Peyer's patch (tissue), 4 donors: ENCODE measurements around the gene CXCL1. TPM values are rescaled to one million over a fixed set of nuclear protein-coding genes. Genes with fewer than 3 reads are reported as not detected.

ENCODE experiments used
- DNase-seq, 3 donors: peaks; one replicate each; pipeline ENCODE4 v3.0.0-alpha.2; 2017 to 2019
- H3K27ac ChIP-seq, 4 donors: fragments of 200-600 bp; sonication (generic); one replicate each; pipeline ENCODE4 v1.5.1; 2016 to 2019
- H3K27me3 ChIP-seq, 2 donors: fragments of 200-600 bp; sonication (generic); one replicate each; pipeline ENCODE4 v1.5.1; 2019
- H3K36me3 ChIP-seq, 3 donors: fragments of 200-600 bp; sonication (generic); one replicate each; pipeline ENCODE4 v1.5.1; 2016 to 2019
- H3K4me1 ChIP-seq, 4 donors: fragments of 200-600 bp; sonication (generic); one replicate each; pipeline ENCODE4 v1.5.1; 2016 to 2019
- H3K4me3 ChIP-seq, 4 donors: fragments of 200-600 bp; sonication (generic); 1 replicate in 3 of 4; 2 replicates in 1 of 4; pipeline ENCODE4 v1.5.1; 2016 to 2019; ENCODE audit warnings: mild to moderate bottlenecking in 1 of 4
- H3K9me3 ChIP-seq, 4 donors: fragments of 200-600 bp; sonication (generic); one replicate each; pipeline ENCODE4 v1.5.1; 2016 to 2019; ENCODE audit warnings: mild to moderate bottlenecking in 1 of 4
- CTCF ChIP-seq, 6 experiments: fragments of 450-650 bp in 4 of 6; fragments of 200-600 bp in 2 of 6; sonication (generic) in 1 of 6; IDR thresholded peaks; one replicate each; pipeline ENCODE4 v1.5.1; 2017 to 2019; ENCODE audit warnings: antibody characterized with exemption in 6 of 6, mild to moderate bottlenecking in 3 of 6, moderate library complexity in 1 of 6
- POLR2A ChIP-seq, 2 donors: fragments of 450-650 bp; IDR thresholded peaks; one replicate each; pipeline ENCODE4 v1.5.1; 2017; ENCODE audit warnings: antibody characterized with exemption in 2 of 2, mild to moderate bottlenecking in 2 of 2, moderate library complexity in 2 of 2
- total RNA-seq, 4 donors: library from RNA; depleted of rRNA; stranded (reverse); fragments of >200 nt; gene quantifications; one replicate each; pipeline ENCODE4 v1.1.0, GENCODE V29; 2016

Gene CXCL1
- total RNA-seq, 4 donors from 2014 or later = 4.1 to 69.3 (median 6.8) TPM

GRCh38 chr4:73866246-73866645, 2.9 kb upstream of the CXCL1 start:
- Histone ChIP-seq H3K9me3 (no peaks in the 10 kb centered on the region), H3K4me3 (no peak overlapping the region), H3K4me1 (peaks cover 0 to 8% (median 0%) of the 10 kb centered on the region in 4 donors), H3K27ac (no peak overlapping the region), H3K36me3 (no peaks in the 10 kb centered on the region), H3K27me3 (no peaks in the 10 kb centered on the region)
- no peak for DNase-seq
- TF ChIP-seq CTCF (IDR thresholded peaks at IDR 0.05) (no peak), POLR2A (IDR thresholded peaks at IDR 0.05) (no peak)

- Histone ChIP-seq H3K27me3 (no peaks in the 10 kb centered on the region), H3K36me3 (no peaks in the 10 kb centered on the region), H3K4me1 (peaks cover 0 to 8% (median 0%) of the 10 kb centered on the region in 4 donors), H3K9me3 (no peaks in the 10 kb centered on the region), H3K27ac (peak overlapping the region in 2 of 4 donors; percentile 68 to 81), H3K4me3 (no peak overlapping the region)
- TF ChIP-seq CTCF (IDR thresholded peaks at IDR 0.05) (peak in 3 of 6 experiments; percentile 63 to 72 (median 65)), POLR2A (IDR thresholded peaks at IDR 0.05) (no peak)
- peak in 2 of 3 donors; percentile 52 to 65 for DNase-seq
Measured at GRCh38 chr4:73867783-73868182, 1.4 kb upstream of the CXCL1 start.

GRCh38 chr4:73868206-73869129, 725 bp upstream of the CXCL1 start:
- no peaks in the 10 kb centered on the region for H3K9me3 ChIP-seq
- peaks cover 0 to 8% (median 0%) of the 10 kb centered on the region in 4 donors for H3K4me1 ChIP-seq
- H3K27me3 ChIP-seq = no peaks in the 10 kb centered on the region
- TF ChIP-seq POLR2A (IDR thresholded peaks at IDR 0.05) (no peak), CTCF (IDR thresholded peaks at IDR 0.05) (no peak)
- peak in 1 of 3 donors; percentile 48 for DNase-seq
- no peaks in the 10 kb centered on the region for H3K36me3 ChIP-seq
- peak overlapping the region; percentile 36 to 74 (median 57) for H3K4me3 ChIP-seq
- H3K27ac ChIP-seq = peak overlapping the region; percentile 64 to 81 (median 68)

GRCh38 chr4:73870260-73870659, 1.1 kb downstream of the CXCL1 start:
- DNase-seq = peak in 1 of 3 donors; percentile 50
- peak overlapping the region in 2 of 4 donors; percentile 68 to 81 for H3K27ac ChIP-seq
- no peaks in the 10 kb centered on the region for H3K36me3 ChIP-seq
- no peaks in the 10 kb centered on the region for H3K27me3 ChIP-seq
- no peak for TF ChIP-seq CTCF (IDR thresholded peaks at IDR 0.05)
- TF ChIP-seq POLR2A (IDR thresholded peaks at IDR 0.05) = no peak
- H3K4me3 ChIP-seq = peak overlapping the region in 2 of 4 donors; percentile 70 to 74
- H3K4me1 ChIP-seq = peaks cover 0 to 8% (median 0%) of the 10 kb centered on the region in 4 donors
- H3K9me3 ChIP-seq = no peaks in the 10 kb centered on the region

- peak overlapping the region in 1 of 4 donors; percentile 70 for H3K4me3 ChIP-seq
- H3K27me3 ChIP-seq = no peaks in the 10 kb centered on the region
- H3K4me1 ChIP-seq = peaks cover 0 to 8% (median 0%) of the 10 kb centered on the region in 4 donors
- no peak for TF ChIP-seq POLR2A (IDR thresholded peaks at IDR 0.05)
- TF ChIP-seq CTCF (IDR thresholded peaks at IDR 0.05) = no peak
- H3K9me3 ChIP-seq = no peaks in the 10 kb centered on the region
- no peaks in the 10 kb centered on the region for H3K36me3 ChIP-seq
- peak overlapping the region in 1 of 4 donors; percentile 81 for H3K27ac ChIP-seq
- DNase-seq = no peak
Measured at GRCh38 chr4:73870768-73871167, 1.6 kb downstream of the CXCL1 start.
